Measurements from ENCODE around the gene ARMC5.

- TF ChIP-seq POLR2A (IDR thresholded peaks at IDR 0.05; ENCODE audit: low read length) (no peak), GATA1 (IDR thresholded peaks at IDR 0.05; ENCODE audit: low read depth, low read length) (no peak)
These were observed 37.4 kb downstream of the ARMC5 start for GRCh38 chr16:31496670-31497069.
